ENCODE data around the gene FAM72B.
"Not testable (repeated sequence)": the region's sequence is repeated elsewhere in the genome, so short reads cannot be mapped to it uniquely, and the experiment has no call there.

DNA sequence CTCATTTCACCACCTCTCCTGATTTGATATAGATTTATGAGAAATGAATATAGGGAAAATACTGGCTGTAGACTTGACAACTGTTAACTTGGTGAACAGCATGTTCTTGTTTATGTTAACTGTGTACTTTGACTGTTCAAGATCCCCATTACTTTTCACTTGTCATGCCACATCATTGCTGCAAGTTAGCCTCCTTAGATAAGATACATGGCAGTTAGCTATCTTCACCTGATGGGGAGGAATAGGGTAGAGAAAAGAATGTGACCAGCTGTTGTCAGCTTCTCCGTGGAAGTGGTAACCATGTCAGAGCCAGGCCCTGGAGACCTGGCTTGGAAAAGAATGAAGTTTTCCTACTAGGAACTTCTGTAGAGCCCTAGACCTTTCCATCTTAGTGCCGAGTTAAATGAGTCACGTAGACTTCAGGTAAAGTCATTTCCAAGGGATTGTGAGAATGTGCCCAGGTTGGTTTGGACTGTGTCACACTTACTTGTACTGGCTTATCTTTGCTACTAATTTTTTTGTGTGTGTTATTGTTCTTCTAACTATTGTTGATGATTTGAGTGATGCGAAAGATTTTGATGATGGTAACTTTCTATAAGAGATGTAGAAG lies 42.3 kb upstream of the FAM72B start:
- not testable (repeated sequence) for TF ChIP-seq CTCF (conservative IDR thresholded peaks at IDR 0.05; ENCODE audit: low read depth in 2 of 2); POLR2AphosphoS5 (IDR thresholded peaks at IDR 0.05; ENCODE audit: low read depth); ZNF114 (CRISPR knock-in tag; IDR thresholded peaks at IDR 0.05); EZH2 (IDR thresholded peaks at IDR 0.05; ENCODE audit: low read depth, unreplicated experiment); CREB1 (CRISPR knock-in tag; IDR thresholded peaks at IDR 0.05; ENCODE audit: low read depth); EZH2phosphoT487 (IDR thresholded peaks at IDR 0.05; ENCODE audit: unreplicated experiment); REST (IDR thresholded peaks at IDR 0.05; ENCODE audit: unreplicated experiment); ZNF331 (CRISPR knock-in tag; IDR thresholded peaks at IDR 0.05; ENCODE audit: low read depth); JUNB (IDR thresholded peaks at IDR 0.05; ENCODE audit: unreplicated experiment); ETS1 (IDR thresholded peaks at IDR 0.05); NANOG (IDR thresholded peaks at IDR 0.05; ENCODE audit: borderline replicate concordance); STAT1 (IDR thresholded peaks at IDR 0.05; ENCODE audit: unreplicated experiment)
- TF ChIP-seq, protein P1, sequence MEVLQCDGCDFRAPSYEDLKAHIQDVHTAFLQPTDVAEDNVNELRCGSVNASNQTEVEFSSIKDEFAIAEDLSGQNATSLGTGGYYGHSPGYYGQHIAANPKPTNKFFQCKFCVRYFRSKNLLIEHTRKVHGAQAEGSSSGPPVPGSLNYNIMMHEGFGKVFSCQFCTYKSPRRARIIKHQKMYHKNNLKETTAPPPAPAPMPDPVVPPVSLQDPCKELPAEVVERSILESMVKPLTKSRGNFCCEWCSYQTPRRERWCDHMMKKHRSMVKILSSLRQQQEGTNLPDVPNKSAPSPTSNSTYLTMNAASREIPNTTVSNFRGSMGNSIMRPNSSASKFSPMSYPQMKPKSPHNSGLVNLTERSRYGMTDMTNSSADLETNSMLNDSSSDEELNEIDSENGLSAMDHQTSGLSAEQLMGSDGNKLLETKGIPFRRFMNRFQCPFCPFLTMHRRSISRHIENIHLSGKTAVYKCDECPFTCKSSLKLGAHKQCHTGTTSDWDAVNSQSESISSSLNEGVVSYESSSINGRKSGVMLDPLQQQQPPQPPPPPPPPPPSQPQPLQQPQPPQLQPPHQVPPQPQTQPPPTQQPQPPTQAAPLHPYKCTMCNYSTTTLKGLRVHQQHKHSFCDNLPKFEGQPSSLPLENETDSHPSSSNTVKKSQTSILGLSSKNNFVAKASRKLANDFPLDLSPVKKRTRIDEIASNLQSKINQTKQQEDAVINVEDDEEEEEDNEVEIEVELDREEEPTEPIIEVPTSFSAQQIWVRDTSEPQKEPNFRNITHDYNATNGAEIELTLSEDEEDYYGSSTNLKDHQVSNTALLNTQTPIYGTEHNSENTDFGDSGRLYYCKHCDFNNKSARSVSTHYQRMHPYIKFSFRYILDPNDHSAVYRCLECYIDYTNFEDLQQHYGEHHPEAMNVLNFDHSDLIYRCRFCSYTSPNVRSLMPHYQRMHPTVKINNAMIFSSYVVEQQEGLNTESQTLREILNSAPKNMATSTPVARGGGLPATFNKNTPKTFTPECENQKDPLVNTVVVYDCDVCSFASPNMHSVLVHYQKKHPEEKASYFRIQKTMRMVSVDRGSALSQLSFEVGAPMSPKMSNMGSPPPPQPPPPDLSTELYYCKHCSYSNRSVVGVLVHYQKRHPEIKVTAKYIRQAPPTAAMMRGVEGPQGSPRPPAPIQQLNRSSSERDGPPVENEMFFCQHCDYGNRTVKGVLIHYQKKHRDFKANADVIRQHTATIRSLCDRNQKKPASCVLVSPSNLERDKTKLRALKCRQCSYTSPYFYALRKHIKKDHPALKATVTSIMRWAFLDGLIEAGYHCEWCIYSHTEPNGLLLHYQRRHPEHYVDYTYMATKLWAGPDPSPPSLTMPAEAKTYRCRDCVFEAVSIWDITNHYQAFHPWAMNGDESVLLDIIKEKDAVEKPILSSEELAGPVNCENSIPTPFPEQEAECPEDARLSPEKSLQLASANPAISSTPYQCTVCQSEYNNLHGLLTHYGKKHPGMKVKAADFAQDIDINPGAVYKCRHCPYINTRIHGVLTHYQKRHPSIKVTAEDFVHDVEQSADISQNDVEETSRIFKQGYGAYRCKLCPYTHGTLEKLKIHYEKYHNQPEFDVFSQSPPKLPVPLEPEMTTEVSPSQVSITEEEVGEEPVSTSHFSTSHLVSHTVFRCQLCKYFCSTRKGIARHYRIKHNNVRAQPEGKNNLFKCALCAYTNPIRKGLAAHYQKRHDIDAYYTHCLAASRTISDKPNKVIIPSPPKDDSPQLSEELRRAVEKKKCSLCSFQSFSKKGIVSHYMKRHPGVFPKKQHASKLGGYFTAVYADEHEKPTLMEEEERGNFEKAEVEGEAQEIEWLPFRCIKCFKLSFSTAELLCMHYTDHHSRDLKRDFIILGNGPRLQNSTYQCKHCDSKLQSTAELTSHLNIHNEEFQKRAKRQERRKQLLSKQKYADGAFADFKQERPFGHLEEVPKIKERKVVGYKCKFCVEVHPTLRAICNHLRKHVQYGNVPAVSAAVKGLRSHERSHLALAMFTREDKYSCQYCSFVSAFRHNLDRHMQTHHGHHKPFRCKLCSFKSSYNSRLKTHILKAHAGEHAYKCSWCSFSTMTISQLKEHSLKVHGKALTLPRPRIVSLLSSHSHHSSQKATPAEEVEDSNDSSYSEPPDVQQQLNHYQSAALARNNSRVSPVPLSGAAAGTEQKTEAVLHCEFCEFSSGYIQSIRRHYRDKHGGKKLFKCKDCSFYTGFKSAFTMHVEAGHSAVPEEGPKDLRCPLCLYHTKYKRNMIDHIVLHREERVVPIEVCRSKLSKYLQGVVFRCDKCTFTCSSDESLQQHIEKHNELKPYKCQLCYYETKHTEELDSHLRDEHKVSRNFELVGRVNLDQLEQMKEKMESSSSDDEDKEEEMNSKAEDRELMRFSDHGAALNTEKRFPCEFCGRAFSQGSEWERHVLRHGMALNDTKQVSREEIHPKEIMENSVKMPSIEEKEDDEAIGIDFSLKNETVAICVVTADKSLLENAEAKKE (CRISPR knock-in tag; IDR thresholded peaks at IDR 0.05) = not testable (repeated sequence)

Measured in GM23338 (cell line).